Heart right ventricle (tissue), 16 donors: ENCODE data around the gene ARHGEF10L. TPM values are rescaled to one million over a fixed set of nuclear protein-coding genes. Genes with fewer than 3 reads are reported as not detected.
"Not testable (repeated sequence)": the region's sequence is repeated elsewhere in the genome, so short reads cannot be mapped to it uniquely, and the experiment has no call there.

ENCODE experiments used
- ATAC-seq, 8 donors: fragments of 200-7000 bp; cut with Tn5 transposase; one replicate each; pipeline ENCODE4 v1.9.1; 2020; ENCODE audit warnings: mild to moderate bottlenecking in 8 of 8, moderate library complexity in 8 of 8, moderate number of reproducible peaks in 1 of 8
- DNase-seq, 2 donors: peaks; one replicate each; pipeline ENCODE4 v3.0.0-alpha.2; 2020
- H3K27ac ChIP-seq, 10 donors: fragments of 200-600 bp; sonication (generic) in 2 of 10; one replicate each; pipeline versions ENCODE4 v1.5.0 to v1.8.0; 2020 to 2022; ENCODE audit warnings: mild to moderate bottlenecking in 3 of 10
- H3K27me3 ChIP-seq, 7 donors: fragments of 200-600 bp; one replicate each; pipeline ENCODE4 v1.8.0; 2021 to 2022; ENCODE audit warnings: mild to moderate bottlenecking in 2 of 7
- H3K36me3 ChIP-seq, 9 donors: fragments of 200-600 bp; sonication (generic) in 1 of 9; one replicate each; pipeline versions ENCODE4 v1.5.0 to v1.8.0; 2020 to 2022; ENCODE audit warnings: mild to moderate bottlenecking in 2 of 9
- H3K4me1 ChIP-seq, 9 donors: fragments of 200-600 bp; sonication (generic) in 1 of 9; one replicate each; pipeline versions ENCODE4 v1.5.0 to v1.8.0; 2020 to 2022; ENCODE audit warnings: mild to moderate bottlenecking in 4 of 9
- H3K4me3 ChIP-seq, 10 donors: fragments of 200-600 bp; sonication (generic) in 2 of 10; one replicate each; pipeline versions ENCODE4 v1.5.0 to v1.8.0; 2020 to 2022; ENCODE audit warnings: mild to moderate bottlenecking in 7 of 10, moderate library complexity in 2 of 10
- H3K9me3 ChIP-seq, 11 donors: fragments of 200-600 bp in 10 of 11; sonication (generic) in 2 of 11; one replicate each; pipeline versions ENCODE4 v1.5.0 to v1.8.0; 2013 to 2022; ENCODE audit warnings: mild to moderate bottlenecking in 2 of 11, control low read depth in 1 of 11, moderate library complexity in 1 of 11
- CTCF ChIP-seq, 9 donors: fragments of 200-600 bp; sonication (generic) in 2 of 9; IDR thresholded peaks; one replicate each; pipeline versions ENCODE4 v1.5.0 to v1.8.0; 2021 to 2022; ENCODE audit warnings: antibody characterized with exemption in 9 of 9, mild to moderate bottlenecking in 5 of 9, moderate library complexity in 1 of 9
- WGBS, 2 donors: extraction: QIAGEN DNeasy Blood & Tissue Kit; methylation state at CpG; one replicate each; pipeline ENCODE4 v1.1.7; 2013; ENCODE audit warnings: inconsistent platforms in 1 of 2; 5-methylcytosine and 5-hydroxymethylcytosine counted together
- intact Hi-C, 10 donors: fragments of 100-400 bp; cut with DNase I; formaldehyde crosslinking; loops; one replicate each; pipeline versions ENCODE4 v1.11.1 to v1.14.2; 2022
- long read RNA-seq, 3 donors: library from polyadenylated mRNA; unstranded; transcript quantifications; one replicate each; pipeline ENCODE4 v2.0.0, GENCODE V29; 2020 to 2021
- polyA plus RNA-seq, 2 donors: library from polyadenylated mRNA; stranded (reverse); fragments of 200-250 nt; gene quantifications; one replicate each; pipeline ENCODE4 v1.2.3, GENCODE V29; 2013
- total RNA-seq, 10 donors: library from RNA; stranded (reverse); fragmentation: NEBNext Ultra II Directional in 3 of 10; extraction: Animal tissue kit (Norgen Biotek cat#: 25700) in 3 of 10; gene quantifications; one replicate each; pipeline versions ENCODE4 v1.2.1 to v1.2.4, GENCODE V29; 2021 to 2023
- donor health status: Arrhythmogenic right ventricular cardiomyopathy.
- donor health status: ischemic (EF 13 %, LVEDD 7.1; RV severe dilation, severe dysfunction).
- donor health status: healthy with polysubstance abuse.
- donor health status: DM: no; HTN: yes; CAD: no.
- donor health status: DM: no; HTN: no; CAD: no.
- donor health status: ischemic (EF 25% LVEDD 6.9; RV normal size, moderate dysfunction).
- donor health status: ischemic (EF 25% LVEDD 5.7; RV mildly dilated, moderate dysfunction).
- donor health status: healthy.
- donor health status: DM: yes; HTN: yes; CAD: no.
- donor health status: Ischemic cardiomyopathy.
- donor health status: ischemic (EF 35%, LVEDD 5.7; RV mildly dilated, moderate dysfunction).
- donor health status: nonischemic (EF 11% LVEDD 7.7; RV severe dilation, severe dysfunction).
- donor health status: DM: yes; HTN: yes; CAD: no.
- donor health status: PGD.
- donor health status: ischemic (EF 29% LVEDD 5.4; RV normal size, mild dysfunction).
- donor health status: nonischemic (EF 23%, LVEDD 6.1; RV moderate dilation, normal function).

The ARHGEF10L gene
- total RNA-seq (10 to 100 TPM; 45.4 to 65.0 (median 49.4) TPM), polyA plus RNA-seq (10 to 100 TPM; 52.8 to 68.4 TPM)
- long read RNA-seq, donor 1, full-length matches to known transcripts, result 25 of 136 reads
- long read RNA-seq, donor 1, partial matches to known transcripts, result 77 of 136 reads
- long read RNA-seq, donor 1, other reads (novel, unspliced or antisense), result 34 of 136 reads
- long read RNA-seq, donor 2, full-length matches to known transcripts, result 24 of 153 reads
- long read RNA-seq, donor 2, partial matches to known transcripts, result 92 of 153 reads
- long read RNA-seq, donor 2, other reads (novel, unspliced or antisense), result 37 of 153 reads
- long read RNA-seq, donor 3, transcript ARHGEF10L-203 (20 exons, 3,685 nt), result major isoform, 13 of 92 reads
- long read RNA-seq, donor 3, partial matches to known transcripts, result 57 of 92 reads
- long read RNA-seq, donor 3, other reads (novel, unspliced or antisense), result 22 of 92 reads

- Histone ChIP-seq H3K27ac (peak within 1 kb of the TSS; percentile 83 to 96 (median 90)), H3K9me3 (no peaks in the 10 kb centered on the region), H3K4me1 (peaks cover 3 to 29% (median 16%) of the 10 kb centered on the region in 9 donors), H3K27me3 (peaks cover 0 to 35% (median 0%) of the 10 kb centered on the region in 7 donors), H3K4me3 (peak within 1 kb of the TSS; percentile 61 to 83 (median 77)), H3K36me3 (no peaks in the 10 kb centered on the region)
- WGBS, 2 donors, result 1% methylated on average over 60 to 106 of the region's 108 CpGs
- intact Hi-C loops, result loop anchor here in 1 of 10 donors (5.0 kb wide), 1 partner anchor 48 kb away; no protein-coding TSS in a partner anchor
- ATAC-seq, result peak; percentile 25 to 60 (median 40)
- DNase-seq, result peak; percentile 22 to 38
- no peak for TF ChIP-seq CTCF (IDR thresholded peaks at IDR 0.05)
Observed at GRCh38 chr1:17539477-17540254, at the start of gene ARHGEF10L. Gene ARHGEF10L, plus strand, starts transcription at chr1:17539698. Its CDS starts 40,898 bp downstream, at chr1:17580596.

DNA sequence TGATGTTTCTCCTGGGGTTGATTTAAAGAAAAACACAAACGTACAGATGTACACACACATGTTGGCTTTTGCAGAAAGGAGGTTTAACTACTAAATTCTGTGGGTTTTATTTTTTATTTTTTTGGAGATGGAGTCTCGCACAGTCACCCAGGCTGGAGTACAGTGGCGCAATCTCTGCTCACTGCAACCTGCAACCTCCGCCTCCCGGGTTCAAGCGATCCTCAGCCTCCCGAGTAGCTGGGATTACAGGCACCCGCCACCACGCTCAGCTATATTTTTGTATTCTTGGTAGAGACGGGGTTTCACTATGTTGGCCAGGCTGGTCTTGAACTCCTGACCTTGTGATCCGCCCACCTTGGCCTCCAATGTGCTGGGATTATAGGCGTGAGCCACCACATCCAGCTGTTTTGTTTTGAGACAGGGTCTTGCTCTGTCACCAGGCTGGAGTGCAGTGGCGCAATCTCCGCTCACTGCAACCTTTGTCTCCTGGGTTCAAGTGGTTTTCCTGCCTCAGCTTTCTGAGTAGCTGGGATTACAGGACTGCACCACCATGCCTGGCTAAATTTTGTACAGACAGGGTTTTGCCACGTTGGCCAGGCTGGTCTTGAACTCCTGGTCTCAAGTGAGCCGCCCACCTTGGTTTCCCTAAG lies 49.6 kb upstream of the ARHGEF10L start:
- not testable (repeated sequence) for H3K36me3 ChIP-seq, H3K4me3 ChIP-seq, ATAC-seq, H3K27ac ChIP-seq, DNase-seq, H3K9me3 ChIP-seq, H3K4me1 ChIP-seq
- intact Hi-C loops, result loop anchor here in 7 of 10 donors (5.0 to 10.0 kb wide), 6 partner anchors 65 to 1095 kb away; no protein-coding TSS in a partner anchor
- WGBS, 2 donors, result 87 to 89% methylated on average over 16 of the region's 16 CpGs
- H3K27me3 ChIP-seq, result peaks cover 0 to 13% (median 0%) of the 10 kb centered on the region in 7 donors

GRCh38 chr1:17490667-17491066 lies 48.8 kb upstream of the ARHGEF10L start:
- ATAC-seq, result not testable (repeated sequence)

DNA sequence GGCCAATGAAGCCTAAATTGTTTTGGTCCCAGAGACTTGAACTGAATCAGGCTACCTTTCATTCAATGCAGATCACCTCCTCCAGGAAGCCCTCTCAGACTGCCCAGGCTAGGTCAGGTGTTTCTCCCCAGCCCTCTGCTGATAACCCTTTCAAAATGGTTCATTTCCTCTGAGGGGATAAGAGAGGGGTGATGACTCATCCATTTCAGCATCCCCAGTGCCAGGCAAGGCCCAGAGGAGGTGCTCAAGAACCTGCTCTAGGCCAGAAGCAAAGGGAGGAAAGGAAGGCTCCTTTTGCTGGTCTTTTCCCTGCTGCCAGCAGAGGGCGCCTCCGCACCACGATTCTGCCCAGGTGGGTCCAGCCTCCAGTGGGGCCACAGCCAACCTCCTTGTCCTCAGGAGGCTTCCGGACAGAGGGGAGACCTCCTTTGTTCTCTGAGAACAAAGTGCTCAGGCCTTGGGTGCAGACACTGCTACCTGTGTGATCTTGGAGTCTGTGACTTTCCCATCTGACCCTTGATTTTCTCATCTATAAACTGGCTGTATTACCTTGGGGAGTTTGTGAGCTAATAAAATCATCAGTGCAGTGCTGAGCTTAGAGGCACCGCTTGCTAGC lies 45.3 kb upstream of the ARHGEF10L start:
- intact Hi-C loops, result loop anchor here in 5 of 10 donors (2.0 to 10.0 kb wide), 5 partner anchors 72 to 1091 kb away; no protein-coding TSS in a partner anchor
- Histone ChIP-seq H3K27ac (no peak overlapping the region), H3K4me1 (no peaks in the 10 kb centered on the region), H3K27me3 (peaks cover 0 to 7% (median 0%) of the 10 kb centered on the region in 7 donors), H3K36me3 (no peaks in the 10 kb centered on the region), H3K9me3 (no peaks in the 10 kb centered on the region), H3K4me3 (no peak overlapping the region)
- DNase-seq (peak; percentile 56 to 75), ATAC-seq (peak; percentile 38 to 89 (median 85))
- 18 to 19% methylated on average over 5 of the region's 5 CpGs for WGBS, 2 donors
- peak; percentile 67 to 92 (median 84) for TF ChIP-seq CTCF (IDR thresholded peaks at IDR 0.05)

More at GRCh38 chr1:17490667-17491066, 48.8 kb upstream of the ARHGEF10L start:
- not testable (repeated sequence) for H3K4me1 ChIP-seq, H3K36me3 ChIP-seq, DNase-seq, H3K27ac ChIP-seq, H3K9me3 ChIP-seq, H3K4me3 ChIP-seq
- 72 to 79% methylated on average over 6 of the region's 6 CpGs for whole genome bisulfite sequencing, 2 donors
- intact Hi-C loops, result loop anchor here in 5 of 10 donors (5.0 to 10.0 kb wide), 4 partner anchors 68 to 1094 kb away; no protein-coding TSS in a partner anchor
- H3K27me3 ChIP-seq, result peaks cover 0 to 13% (median 0%) of the 10 kb centered on the region in 7 donors
